ENCODE results near the gene SPATA20.

SPATA20 gene

GRCh38 chr17:50521514-50521913, 25.5 kb upstream of the SPATA20 start:
- DNase-seq = no peak

DNA sequence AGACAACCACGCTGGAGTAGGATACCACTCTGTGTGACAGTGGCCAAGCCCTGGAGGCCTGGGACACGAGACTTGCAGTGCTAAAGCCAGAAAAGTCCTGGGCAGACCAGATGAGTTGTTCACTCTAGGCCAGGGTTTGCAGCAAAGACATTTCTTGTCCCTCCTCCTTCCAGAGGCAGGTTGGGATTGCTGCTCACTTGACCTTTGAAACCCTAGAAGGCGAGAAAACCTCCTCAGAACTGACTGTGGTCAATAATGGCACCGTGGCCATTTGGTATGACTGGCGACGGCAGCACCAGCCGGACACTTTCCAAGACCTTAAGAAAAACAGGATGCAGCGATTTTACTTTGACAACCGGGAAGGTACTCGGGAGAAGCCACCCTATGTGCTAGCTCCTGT, 24.2 kb upstream of the SPATA20 start:
- no peak for DNase-seq

DNA sequence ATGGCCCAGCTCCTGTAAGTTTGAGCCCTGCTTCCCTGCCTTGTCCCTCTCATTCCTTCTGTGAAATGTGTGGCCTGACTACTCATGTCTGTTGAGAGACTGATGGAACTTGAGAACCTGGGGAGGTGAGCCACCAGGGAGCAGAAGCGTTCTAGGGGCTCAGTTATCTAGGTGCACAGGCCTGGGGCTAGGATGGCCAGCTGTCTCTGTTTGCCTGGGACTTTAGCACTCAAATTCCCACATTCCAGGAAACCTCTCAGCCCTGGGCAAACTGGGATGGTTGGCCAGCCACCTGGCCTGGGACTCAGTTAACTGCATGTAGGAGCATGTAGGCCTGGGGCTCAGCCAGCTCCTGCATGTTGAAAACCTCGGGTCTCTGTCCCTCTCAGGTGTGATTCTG, 23.8 kb upstream of the SPATA20 start:
- no peak for DNase-seq

- DNase-seq = no peak
These were observed 22.1 kb upstream of the SPATA20 start for GRCh38 chr17:50524838-50525237.

- no peak for DNase-seq
These were observed 19.7 kb upstream of the SPATA20 start for GRCh38 chr17:50527155-50527762.

- no peak for DNase-seq
These were observed 19.0 kb upstream of the SPATA20 start for GRCh38 chr17:50527949-50528474.

GRCh38 chr17:50529849-50530248, 17.1 kb upstream of the SPATA20 start:
- DNase-seq = no peak

GRCh38 chr17:50531428-50532025, 15.4 kb upstream of the SPATA20 start:
- no peak for DNase-seq

- DNase-seq = no peak
These were observed 14.4 kb upstream of the SPATA20 start, which contains the start of gene EPN3 for GRCh38 chr17:50532452-50533024. EPN3 (plus strand) TSS chr17:50532735; CDS start chr17:50536557, 3,822 bp downstream.

DNA sequence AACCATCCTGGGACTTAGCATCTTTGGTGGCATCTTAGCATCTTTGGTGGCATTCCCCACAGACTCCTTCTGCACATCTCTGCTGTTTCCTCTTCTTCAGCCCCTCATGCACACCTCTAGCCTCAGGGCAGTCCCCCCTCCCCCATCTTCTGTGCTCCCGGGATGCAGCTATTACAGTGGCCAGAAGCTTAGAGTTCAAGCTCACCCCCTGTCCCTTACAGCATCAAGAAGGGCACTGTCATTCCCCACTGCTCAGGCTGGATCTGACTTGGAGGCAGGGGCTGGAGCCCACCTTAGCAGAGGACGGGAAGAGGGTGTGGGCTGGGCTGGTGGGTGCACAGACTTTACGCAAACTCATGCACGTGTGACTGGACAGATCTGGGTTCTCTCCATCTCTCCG, 13.8 kb upstream of the SPATA20 start:
- no peak for DNase-seq

GRCh38 chr17:50533720-50534148, 13.2 kb upstream of the SPATA20 start:
- DNase-seq = no peak

DNA sequence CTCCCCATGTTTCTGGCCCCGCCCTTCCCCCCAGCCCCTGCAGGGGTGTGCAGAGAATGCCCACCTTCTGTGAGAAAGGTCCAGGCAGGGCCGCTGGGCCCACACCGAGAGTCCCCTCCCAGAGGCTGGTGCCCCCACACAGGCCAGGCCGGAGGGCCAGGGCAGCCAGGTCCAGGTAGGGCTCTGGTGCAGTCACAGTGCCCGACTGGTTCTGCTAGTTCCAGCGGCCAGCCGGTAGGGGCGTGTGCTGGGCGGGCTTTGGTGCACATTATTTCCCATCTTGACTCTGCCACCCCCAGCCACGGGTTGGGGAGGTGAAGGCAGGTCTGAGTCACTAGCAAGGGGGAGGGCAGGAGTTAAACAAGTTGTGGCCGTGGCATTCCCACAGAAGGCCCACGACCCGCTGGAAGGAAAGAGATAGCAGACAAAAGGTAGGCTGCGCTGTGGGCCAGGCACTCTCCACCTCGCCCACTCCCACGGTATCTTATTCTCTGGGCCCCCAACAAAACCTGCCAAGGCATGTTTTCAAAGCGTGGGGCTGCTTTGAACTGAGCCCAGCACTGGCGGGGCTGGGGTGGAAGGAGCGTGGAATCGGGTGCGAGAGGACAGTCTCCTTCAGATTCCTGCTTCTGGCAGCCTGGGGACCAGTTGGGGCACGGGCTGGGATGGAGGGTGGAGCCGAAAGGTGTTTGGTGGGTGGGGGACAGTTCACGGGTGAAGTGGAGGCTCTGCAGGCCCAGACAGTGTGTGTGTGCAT, 12.6 kb upstream of the SPATA20 start:
- DNase-seq = peak; percentile 27

DNA sequence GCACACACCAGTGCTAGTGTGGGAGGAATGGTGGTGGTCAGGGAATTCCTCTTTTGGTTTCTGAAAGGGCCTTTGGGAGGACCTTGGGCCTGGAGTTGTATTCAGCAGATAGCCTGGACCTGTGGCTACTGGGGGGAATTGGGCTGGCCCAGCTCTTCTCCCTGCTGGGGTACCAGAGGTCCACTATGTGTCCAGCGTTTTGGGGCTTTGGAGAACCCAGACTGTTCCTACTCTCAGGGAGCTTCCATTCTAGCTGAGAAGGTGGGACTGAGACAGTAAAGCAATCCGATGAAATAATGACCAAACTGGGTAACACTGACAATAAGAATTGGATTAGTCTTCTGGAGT, 12.0 kb upstream of the SPATA20 start:
- DNase-seq = no peak

DNA sequence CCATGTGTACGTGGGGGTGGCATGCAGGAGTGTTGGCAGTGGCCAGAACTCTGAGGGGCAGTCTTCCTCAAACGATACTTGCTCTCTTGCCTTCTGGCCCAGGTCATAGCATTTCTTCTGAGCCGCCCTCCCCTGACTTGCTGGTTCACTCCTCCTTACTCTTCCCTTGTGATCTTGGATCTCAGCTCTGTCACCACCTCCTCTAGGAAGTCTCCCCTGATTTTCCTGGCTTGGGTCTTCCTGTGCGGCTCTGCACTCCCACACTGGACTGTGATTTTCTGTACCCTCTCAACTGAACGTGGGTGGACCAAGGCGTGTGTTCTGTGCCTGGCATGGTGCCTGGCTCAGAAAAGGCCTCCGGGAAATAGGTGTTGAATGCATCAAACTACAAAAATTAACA, 11.6 kb upstream of the SPATA20 start:
- DNase-seq = no peak

- DNase-seq = no peak
These were observed 10.0 kb upstream of the SPATA20 start for GRCh38 chr17:50536683-50537646.

GRCh38 chr17:50537721-50538548, 9.0 kb upstream of the SPATA20 start:
- no peak for DNase-seq

- DNase-seq = no peak
These were observed 8.2 kb upstream of the SPATA20 start for GRCh38 chr17:50538549-50539410.

DNA sequence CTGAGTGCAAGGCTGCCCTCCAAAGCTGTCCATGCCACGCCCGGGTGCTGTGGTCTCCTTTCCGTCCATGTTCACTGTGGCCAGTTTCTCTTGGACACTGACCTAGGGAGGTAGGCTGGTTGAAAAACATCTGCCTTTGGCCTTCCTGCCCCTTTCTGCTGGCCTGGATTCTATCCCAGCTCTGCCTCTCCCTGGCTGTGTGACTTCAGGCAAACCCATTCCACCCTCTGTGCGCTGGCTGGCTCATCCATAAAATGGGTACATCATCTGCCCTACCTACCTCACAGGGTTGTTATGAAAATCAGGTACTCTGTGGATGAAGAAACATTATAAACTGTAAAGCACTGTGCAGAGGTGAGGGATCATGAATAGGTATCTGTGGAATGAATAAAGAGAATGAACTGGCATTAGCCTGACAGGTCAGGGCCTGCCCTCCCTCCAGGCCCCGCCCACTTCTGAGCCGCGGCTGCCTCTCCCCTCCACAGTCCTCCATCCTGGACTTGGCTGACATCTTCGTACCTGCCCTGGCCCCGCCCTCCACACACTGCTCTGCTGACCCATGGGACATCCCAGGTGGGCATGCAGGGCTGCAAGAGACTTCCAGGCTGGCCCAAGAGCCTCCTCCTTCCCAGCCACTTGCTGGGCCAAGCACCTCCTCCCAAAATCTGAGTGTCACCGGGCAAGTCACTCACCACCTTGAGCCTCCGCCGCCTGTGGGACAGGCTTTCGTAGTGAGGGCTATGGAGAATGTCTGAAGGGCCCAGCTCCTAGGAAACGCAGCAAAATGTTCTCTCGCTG, 7.0 kb upstream of the SPATA20 start:
- DNase-seq = no peak

DNA sequence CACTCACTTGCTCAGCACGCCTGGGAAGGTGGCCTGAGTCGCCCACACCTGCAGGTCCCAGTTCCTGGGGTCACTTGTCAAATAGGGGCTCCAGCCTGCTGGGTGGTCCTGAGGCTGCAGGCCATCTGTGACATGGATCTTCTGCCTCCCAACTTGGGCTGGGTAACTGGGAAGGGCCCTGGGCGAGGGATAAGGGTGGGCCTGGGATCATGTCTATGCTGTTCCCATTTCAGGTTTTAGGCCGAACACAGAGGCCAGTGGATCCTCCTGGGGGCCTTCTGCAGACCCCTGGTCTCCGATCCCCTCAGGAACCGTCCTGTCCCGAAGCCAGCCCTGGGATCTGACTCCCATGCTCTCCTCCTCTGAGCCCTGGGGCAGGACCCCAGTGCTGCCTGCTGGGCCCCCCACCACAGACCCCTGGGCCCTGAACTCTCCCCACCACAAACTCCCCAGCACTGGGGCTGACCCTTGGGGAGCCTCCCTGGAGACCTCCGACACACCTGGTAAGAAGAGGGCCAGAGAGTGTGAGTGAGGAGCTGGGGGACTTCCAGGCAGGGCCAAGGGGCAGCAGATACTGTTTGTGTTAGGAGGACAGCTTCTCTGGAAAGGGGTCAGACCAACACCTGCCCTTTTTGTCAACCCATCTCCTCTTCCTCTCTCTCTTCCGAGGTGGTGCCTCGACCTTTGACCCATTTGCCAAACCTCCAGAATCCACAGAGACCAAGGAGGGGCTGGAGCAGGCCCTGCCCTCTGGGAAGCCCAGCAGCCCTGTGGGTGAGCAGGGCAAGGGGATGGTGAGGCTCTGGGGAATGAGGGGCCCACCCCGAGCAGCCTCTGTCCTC, 6.2 kb upstream of the SPATA20 start:
- DNase-seq = no peak
